Mucosa of rectum (tissue), 2 donors: Measurements from ENCODE around the gene PLCXD3.

Experiments
- H3K27ac ChIP-seq, 2 donors: one replicate each; pipeline ENCODE4 v1.7.0; 2013; ENCODE audit warnings: inconsistent platforms in 2 of 2, low read depth in 2 of 2, low read length in 2 of 2
- H3K27me3 ChIP-seq, 2 donors: one replicate each; pipeline ENCODE4 v1.7.0; 2013; ENCODE audit warnings: low read length in 2 of 2; ENCODE audit not compliant: control insufficient read depth in 2 of 2, insufficient read depth in 2 of 2
- H3K36me3 ChIP-seq, 2 donors: one replicate each; pipeline ENCODE4 v1.7.0; 2013; ENCODE audit warnings: low read length in 2 of 2; ENCODE audit not compliant: control insufficient read depth in 2 of 2, insufficient read depth in 2 of 2
- H3K4me1 ChIP-seq, 2 donors: one replicate each; pipeline ENCODE4 v1.7.0; 2013; ENCODE audit warnings: low read length in 2 of 2, mild to moderate bottlenecking in 1 of 2; ENCODE audit not compliant: control insufficient read depth in 2 of 2, insufficient read depth in 2 of 2
- H3K4me3 ChIP-seq, 2 donors: one replicate each; pipeline ENCODE4 v1.7.0; 2013; ENCODE audit warnings: low read length in 2 of 2
- H3K9ac ChIP-seq, 2 donors: one replicate each; pipeline ENCODE4 v1.7.0; 2013; ENCODE audit warnings: low read length in 2 of 2, low read depth in 1 of 2, mild to moderate bottlenecking in 1 of 2
- H3K9me3 ChIP-seq, 2 donors: one replicate each; pipeline ENCODE4 v1.7.0; 2013; ENCODE audit warnings: low read length in 2 of 2; ENCODE audit not compliant: control insufficient read depth in 2 of 2
- donor health status: healthy.
- donor health status: Normal muscosa, but diverticular disease.

The PLCXD3 gene

GRCh38 chr5:41404757-41405156 lies 105.6 kb downstream of the PLCXD3 start:
- no peaks in the 10 kb centered on the region for H3K36me3 ChIP-seq
- H3K4me1 ChIP-seq = peaks cover 3 to 4% of the 10 kb centered on the region in 2 donors
- H3K27ac ChIP-seq = no peak overlapping the region
- no peak overlapping the region for H3K4me3 ChIP-seq
- H3K9me3 ChIP-seq = no peaks in the 10 kb centered on the region
- H3K27me3 ChIP-seq = no peaks in the 10 kb centered on the region
- no peak overlapping the region for H3K9ac ChIP-seq

- Histone ChIP-seq H3K36me3 (no peaks in the 10 kb centered on the region), H3K4me1 (peaks cover 3 to 4% of the 10 kb centered on the region in 2 donors), H3K27ac (no peak overlapping the region), H3K9me3 (peaks cover 0 to 2% of the 10 kb centered on the region in 2 donors), H3K4me3 (no peak overlapping the region), H3K27me3 (no peaks in the 10 kb centered on the region), H3K9ac (no peak overlapping the region)
These were observed 106.6 kb downstream of the PLCXD3 start for GRCh38 chr5:41403846-41404245.

GRCh38 chr5:41402845-41403244 lies 107.6 kb downstream of the PLCXD3 start:
- H3K9me3 ChIP-seq = peaks cover 0 to 2% of the 10 kb centered on the region in 2 donors
- H3K27ac ChIP-seq = no peak overlapping the region
- H3K4me3 ChIP-seq = no peak overlapping the region
- H3K36me3 ChIP-seq = no peaks in the 10 kb centered on the region
- H3K4me1 ChIP-seq = peaks cover 3 to 4% of the 10 kb centered on the region in 2 donors
- H3K9ac ChIP-seq = no peak overlapping the region
- H3K27me3 ChIP-seq = no peaks in the 10 kb centered on the region

DNA sequence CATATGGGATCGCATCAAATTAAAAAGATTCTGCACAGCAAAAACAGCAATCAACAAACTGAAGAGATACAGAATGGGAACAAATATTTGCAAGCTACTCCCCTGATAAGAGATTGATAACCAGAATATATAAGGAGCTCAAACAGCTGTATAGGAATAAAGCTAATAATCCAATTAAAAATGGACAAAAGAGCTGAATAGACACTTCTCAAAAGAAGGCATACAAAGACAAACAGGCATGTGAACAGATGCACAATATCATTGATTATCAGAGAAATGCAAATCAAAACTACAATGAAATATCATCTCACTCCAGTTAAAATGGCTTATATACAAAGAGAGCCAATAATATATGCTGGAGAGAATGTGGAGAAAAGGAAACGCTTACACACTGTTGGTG lies 110.6 kb downstream of the PLCXD3 start:
- H3K9ac ChIP-seq = no peak overlapping the region
- no peaks in the 10 kb centered on the region for H3K27me3 ChIP-seq
- peaks cover 0 to 2% of the 10 kb centered on the region in 2 donors for H3K9me3 ChIP-seq
- no peaks in the 10 kb centered on the region for H3K4me1 ChIP-seq
- no peak overlapping the region for H3K27ac ChIP-seq
- no peaks in the 10 kb centered on the region for H3K36me3 ChIP-seq
- no peak overlapping the region for H3K4me3 ChIP-seq

- Histone ChIP-seq H3K9me3 (no peaks in the 10 kb centered on the region), H3K27ac (no peak overlapping the region)
These were observed 118.4 kb downstream of the PLCXD3 start for GRCh38 chr5:41392016-41392415.

GRCh38 chr5:41374631-41375030 lies 135.8 kb downstream of the PLCXD3 start:
- H3K4me1 ChIP-seq = no peaks in the 10 kb centered on the region
- no peaks in the 10 kb centered on the region for H3K36me3 ChIP-seq
- no peak overlapping the region for H3K27ac ChIP-seq
- no peaks in the 10 kb centered on the region for H3K9me3 ChIP-seq
- no peak overlapping the region for H3K9ac ChIP-seq
- no peak overlapping the region for H3K4me3 ChIP-seq
- H3K27me3 ChIP-seq = no peaks in the 10 kb centered on the region

More at GRCh38 chr5:41392016-41392415, 118.4 kb downstream of the PLCXD3 start:
- no peak overlapping the region for H3K4me3 ChIP-seq
- no peaks in the 10 kb centered on the region for H3K4me1 ChIP-seq
- H3K36me3 ChIP-seq = no peaks in the 10 kb centered on the region
- no peaks in the 10 kb centered on the region for H3K27me3 ChIP-seq
- H3K9ac ChIP-seq = no peak overlapping the region

GRCh38 chr5:41373230-41373629 lies 137.2 kb downstream of the PLCXD3 start:
- Histone ChIP-seq H3K36me3 (no peaks in the 10 kb centered on the region), H3K9ac (no peak overlapping the region), H3K27me3 (no peaks in the 10 kb centered on the region), H3K27ac (no peak overlapping the region), H3K4me3 (no peak overlapping the region), H3K4me1 (no peaks in the 10 kb centered on the region), H3K9me3 (no peaks in the 10 kb centered on the region)

- H3K27me3 ChIP-seq = no peaks in the 10 kb centered on the region
- H3K9ac ChIP-seq = no peak overlapping the region
- no peaks in the 10 kb centered on the region for H3K36me3 ChIP-seq
- no peaks in the 10 kb centered on the region for H3K4me1 ChIP-seq
- no peak overlapping the region for H3K4me3 ChIP-seq
- no peaks in the 10 kb centered on the region for H3K9me3 ChIP-seq
- H3K27ac ChIP-seq = no peak overlapping the region
These were observed 138.7 kb downstream of the PLCXD3 start for GRCh38 chr5:41371738-41372137.

DNA sequence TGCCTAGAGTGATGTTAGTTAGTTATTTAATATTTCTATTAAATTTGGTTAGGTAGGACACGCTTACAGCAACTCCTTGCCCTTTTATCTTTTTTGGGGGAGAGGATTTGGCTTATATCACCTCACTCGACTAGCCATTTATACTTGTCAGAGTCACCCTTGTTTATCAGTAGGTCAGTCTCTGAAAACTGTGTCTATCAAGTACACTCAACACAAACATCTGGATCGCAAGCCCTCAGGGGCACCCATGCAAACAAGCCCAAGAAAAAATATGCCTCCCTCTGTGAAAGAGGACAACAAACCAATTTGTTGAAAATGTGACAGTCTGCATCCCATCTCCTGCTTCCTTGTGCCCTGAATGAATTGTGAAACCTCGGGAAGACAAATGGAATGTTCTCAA lies 139.9 kb downstream of the PLCXD3 start:
- H3K27me3 ChIP-seq = no peaks in the 10 kb centered on the region
- no peaks in the 10 kb centered on the region for H3K4me1 ChIP-seq
- no peak overlapping the region for H3K4me3 ChIP-seq
- no peak overlapping the region for H3K27ac ChIP-seq
- H3K9me3 ChIP-seq = no peaks in the 10 kb centered on the region
- H3K9ac ChIP-seq = no peak overlapping the region
- H3K36me3 ChIP-seq = no peaks in the 10 kb centered on the region

DNA sequence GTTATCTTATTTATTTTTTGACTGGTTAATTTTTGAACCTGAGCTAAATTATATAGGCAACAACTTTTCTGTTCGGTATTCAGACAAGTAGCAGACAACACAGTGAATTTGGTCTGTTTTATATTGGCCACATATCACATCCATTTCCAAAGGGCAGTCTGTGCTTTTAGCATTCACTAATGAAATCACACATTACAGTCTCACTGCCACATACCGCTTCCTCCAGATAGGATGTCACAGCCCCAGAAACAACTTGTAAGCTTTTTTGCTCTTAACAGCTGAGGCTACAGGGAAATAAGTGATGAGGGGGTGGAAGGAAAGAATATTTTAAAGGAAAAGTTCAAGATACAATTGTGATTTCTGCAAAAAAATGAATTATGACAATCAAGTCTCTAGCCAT lies 140.6 kb downstream of the PLCXD3 start:
- H3K27me3 ChIP-seq = no peaks in the 10 kb centered on the region
- no peaks in the 10 kb centered on the region for H3K36me3 ChIP-seq
- H3K27ac ChIP-seq = no peak overlapping the region
- no peaks in the 10 kb centered on the region for H3K4me1 ChIP-seq
- H3K9me3 ChIP-seq = no peaks in the 10 kb centered on the region
- H3K4me3 ChIP-seq = no peak overlapping the region
- no peak overlapping the region for H3K9ac ChIP-seq

GRCh38 chr5:41368158-41368557 lies 142.2 kb downstream of the PLCXD3 start:
- no peak overlapping the region for H3K4me3 ChIP-seq
- H3K36me3 ChIP-seq = no peaks in the 10 kb centered on the region
- no peaks in the 10 kb centered on the region for H3K4me1 ChIP-seq
- no peaks in the 10 kb centered on the region for H3K27me3 ChIP-seq
- no peaks in the 10 kb centered on the region for H3K9me3 ChIP-seq
- no peak overlapping the region for H3K9ac ChIP-seq
- no peak overlapping the region for H3K27ac ChIP-seq
